Measurements from ENCODE around the gene CYP4F3.

Gene CYP4F3

GRCh38 chr19:15669440-15669839, 28.7 kb downstream of the CYP4F3 start:
- TF ChIP-seq CTCF (IDR thresholded peaks at IDR 0.05; ENCODE audit: extremely low read depth, insufficient read depth, missing control alignments), result no peak
- DNase-seq (ENCODE audit: low spot score), result no peak
- in situ Hi-C loops (cut with MboI; ENCODE audit: low pct_unique_long_range_greater_than_20kb, low sequenced_read_pairs, unreplicated experiment), result no loop called here

GRCh38 chr19:15669891-15670290, 29.2 kb downstream of the CYP4F3 start:
- DNase-seq (ENCODE audit: low spot score), result no peak
- in situ Hi-C loops (cut with MboI; ENCODE audit: low pct_unique_long_range_greater_than_20kb, low sequenced_read_pairs, unreplicated experiment), result no loop called here
- TF ChIP-seq CTCF (IDR thresholded peaks at IDR 0.05; ENCODE audit: extremely low read depth, insufficient read depth, missing control alignments), result no peak

- TF ChIP-seq CTCF (IDR thresholded peaks at IDR 0.05; ENCODE audit: extremely low read depth, insufficient read depth, missing control alignments), result no peak
- no peak for DNase-seq (ENCODE audit: low spot score)
- in situ Hi-C loops (cut with MboI; ENCODE audit: low pct_unique_long_range_greater_than_20kb, low sequenced_read_pairs, unreplicated experiment), result no loop called here
These were observed 30.6 kb downstream of the CYP4F3 start for GRCh38 chr19:15671237-15671821.

GRCh38 chr19:15671891-15672579, 31.3 kb downstream of the CYP4F3 start:
- no peak for TF ChIP-seq CTCF (IDR thresholded peaks at IDR 0.05; ENCODE audit: extremely low read depth, insufficient read depth, missing control alignments)
- no peak for DNase-seq (ENCODE audit: low spot score)
- in situ Hi-C loops (cut with MboI; ENCODE audit: low pct_unique_long_range_greater_than_20kb, low sequenced_read_pairs, unreplicated experiment), result no loop called here

GRCh38 chr19:15672580-15673175, 32.0 kb downstream of the CYP4F3 start, which contains the start of gene CYP4F12:
TSS of gene CYP4F12 (plus strand) at chr19:15673087. CDS start at chr19:15673530, 443 bp downstream.
- no peak for TF ChIP-seq CTCF (IDR thresholded peaks at IDR 0.05; ENCODE audit: extremely low read depth, insufficient read depth, missing control alignments)
- no peak for DNase-seq (ENCODE audit: low spot score)
- in situ Hi-C loops (cut with MboI; ENCODE audit: low pct_unique_long_range_greater_than_20kb, low sequenced_read_pairs, unreplicated experiment), result no loop called here

- in situ Hi-C loops (cut with MboI; ENCODE audit: low pct_unique_long_range_greater_than_20kb, low sequenced_read_pairs, unreplicated experiment), result no loop called here
- no peak for TF ChIP-seq CTCF (IDR thresholded peaks at IDR 0.05; ENCODE audit: extremely low read depth, insufficient read depth, missing control alignments)
- no peak for DNase-seq (ENCODE audit: low spot score)
These were observed 32.5 kb downstream of the CYP4F3 start for GRCh38 chr19:15673176-15673654.

All from GM13977 (cell line).